ENCODE results near the gene PTK7.

Gene PTK7

GRCh38 chr6:43146261-43146660, 70.1 kb downstream of the PTK7 start:
- no peak for ATAC-seq
- TF ChIP-seq POU6F1 (CRISPR knock-in tag; IDR thresholded peaks at IDR 0.05; ENCODE audit: borderline replicate concordance, low read depth): no peak
- TF ChIP-seq TOX (CRISPR knock-in tag; IDR thresholded peaks at IDR 0.05; ENCODE audit: borderline replicate concordance): no peak
- no peak for TF ChIP-seq ZFP30 (CRISPR knock-in tag; IDR thresholded peaks at IDR 0.05)
- TF ChIP-seq ZNF70 (CRISPR knock-in tag; IDR thresholded peaks at IDR 0.05): no peak

GRCh38 chr6:43146709-43147688, 70.9 kb downstream of the PTK7 start:
- TF ChIP-seq TOX (CRISPR knock-in tag; IDR thresholded peaks at IDR 0.05; ENCODE audit: borderline replicate concordance): no peak
- TF ChIP-seq TCF4 (CRISPR knock-in tag; IDR thresholded peaks at IDR 0.05; ENCODE audit: borderline replicate concordance): no peak
- TF ChIP-seq RARB (CRISPR knock-in tag; IDR thresholded peaks at IDR 0.05): no peak
- no peak for TF ChIP-seq ZNF8 (CRISPR knock-in tag; IDR thresholded peaks at IDR 0.05)
- no peak for TF ChIP-seq ZC3H10 (CRISPR knock-in tag; IDR thresholded peaks at IDR 0.05)
- TF ChIP-seq OSR1 (CRISPR knock-in tag; IDR thresholded peaks at IDR 0.05): no peak
- TF ChIP-seq ISL1 (CRISPR knock-in tag; IDR thresholded peaks at IDR 0.05): no peak
- TF ChIP-seq ZNF70 (CRISPR knock-in tag; IDR thresholded peaks at IDR 0.05): no peak
- no peak for TF ChIP-seq CREB5 (CRISPR knock-in tag; IDR thresholded peaks at IDR 0.05; ENCODE audit: low read depth)
- TF ChIP-seq CSDC2 (CRISPR knock-in tag; IDR thresholded peaks at IDR 0.05): no peak
- no peak for TF ChIP-seq BACH2 (CRISPR knock-in tag; IDR thresholded peaks at IDR 0.05; ENCODE audit: borderline replicate concordance)
- TF ChIP-seq TSHZ2 (CRISPR knock-in tag; IDR thresholded peaks at IDR 0.05): no peak
- TF ChIP-seq PATZ1 (CRISPR knock-in tag; IDR thresholded peaks at IDR 0.05; ENCODE audit: borderline replicate concordance): no peak
- TF ChIP-seq SNAI2 (CRISPR knock-in tag; IDR thresholded peaks at IDR 0.05): no peak
- no peak for TF ChIP-seq POU6F1 (CRISPR knock-in tag; IDR thresholded peaks at IDR 0.05; ENCODE audit: borderline replicate concordance, low read depth)
- no peak for TF ChIP-seq ZFP30 (CRISPR knock-in tag; IDR thresholded peaks at IDR 0.05)
- no peak for ATAC-seq

GRCh38 chr6:43147691-43148477, 71.8 kb downstream of the PTK7 start:
- ATAC-seq: no peak
- no peak for TF ChIP-seq RARB (CRISPR knock-in tag; IDR thresholded peaks at IDR 0.05)
- no peak for TF ChIP-seq ZNF8 (CRISPR knock-in tag; IDR thresholded peaks at IDR 0.05)
- no peak for TF ChIP-seq SNAI2 (CRISPR knock-in tag; IDR thresholded peaks at IDR 0.05)
- TF ChIP-seq TOX (CRISPR knock-in tag; IDR thresholded peaks at IDR 0.05; ENCODE audit: borderline replicate concordance): no peak

Measured in SK-N-SH treated with all-trans-retinoic acid at 6 μM for 48 hours (cell line).